GM12878 (cell line): ENCODE data around the gene MRPS18A. TPM values are rescaled to one million over a fixed set of nuclear protein-coding genes. Genes with fewer than 3 reads are reported as not detected.

ENCODE experiments used
- ATAC-seq: fragments of 200-7000 bp; cut with Tn5 transposase; 3 replicates; pipeline ENCODE4 v1.9.1; 2020; ENCODE audit warnings: mild to moderate bottlenecking, moderate library complexity
- BruUV-seq: library from RNA; stranded (reverse); fragments of 400-500 nt; replicated peaks from 2 replicates; lab custom pipeline; 2021; lab: Mats Ljungman, UMichigan
- CTCF ChIA-PET: fragments of 300-600 bp; sonication (Branson Sonifier 250); formaldehyde crosslinking; extraction: SDS; loops from one replicate; lab custom pipeline; 2021; ENCODE audit warnings: inconsistent platforms; lab: Yijun Ruan, JAX
- POLR2A ChIA-PET: fragments of 350-600 bp; formaldehyde crosslinking; extraction: SDS; loops from one replicate; lab custom pipeline; 2021; ENCODE audit warnings: inconsistent platforms; lab: Charles Lee
- RAD21 ChIA-PET: fragments of 300-600 bp; sonication (Branson Sonifier 250); formaldehyde crosslinking; loops from one replicate; lab custom pipeline; 2023; ENCODE audit warnings: antibody characterized with exemption; ENCODE audit not compliant: unreplicated experiment; lab: Charles Lee
- SMC1A ChIA-PET: fragments of 300-600 bp; sonication (Branson Sonifier 250); formaldehyde crosslinking; loops from one replicate; lab custom pipeline; 2023; ENCODE audit not compliant: unreplicated experiment, uncharacterized antibody; lab: Charles Lee
- DNase-seq: peaks from one replicate; pipeline ENCODE4 v3.0.0-alpha.2; 2011; ENCODE audit warnings: low read depth, low spot score
- FAIRE-seq: peaks from 3 replicates; lab custom pipeline; 2011; peaks lifted over from hg19 to GRCh38; lab: Jason Lieb, UNC
- H2AFZ ChIP-seq: 2 replicates; pipeline ENCODE4 v1.6.0; 2011; ENCODE audit warnings: low read depth, low read length, control low read depth; ENCODE audit not compliant: control insufficient read depth
- H3K27ac ChIP-seq: 2 replicates; pipeline ENCODE4 v1.5.1; 2011; ENCODE audit warnings: control low read depth; ENCODE audit not compliant: control insufficient read depth, insufficient read depth
- H3K27me3 ChIP-seq, 2 experiments: replicated peaks in 1 of 2; 2 replicates each; pipeline versions ENCODE4 v1.6.0 to v1.6.1; 2011; ENCODE audit warnings: low read length in 1 of 2; ENCODE audit not compliant: control insufficient read depth in 2 of 2, insufficient read depth in 2 of 2
- H3K36me3 ChIP-seq, 2 experiments: 2 replicates each; pipeline ENCODE4 v1.5.1; 2011; ENCODE audit warnings: low read length in 1 of 2; ENCODE audit not compliant: control insufficient read depth in 2 of 2, insufficient read depth in 2 of 2
- H3K4me1 ChIP-seq: 2 replicates; pipeline ENCODE4 v1.6.1; 2011; ENCODE audit warnings: mild to moderate bottlenecking, low read length, moderate library complexity, mixed read lengths; ENCODE audit not compliant: control insufficient read depth, insufficient read depth
- H3K4me2 ChIP-seq: 2 replicates; pipeline ENCODE4 v1.6.0; 2011; ENCODE audit warnings: control low read depth; ENCODE audit not compliant: control insufficient read depth, insufficient read depth
- H3K4me3 ChIP-seq: fragments of 200-600 bp; sonication (generic); 2 replicates; pipeline ENCODE4 v1.5.1; 2016
- H3K79me2 ChIP-seq: 2 replicates; pipeline ENCODE4 v1.6.0; 2011; ENCODE audit warnings: low read length; ENCODE audit not compliant: control insufficient read depth, insufficient read depth
- H3K9ac ChIP-seq: 2 replicates; pipeline ENCODE4 v1.8.0; 2011; ENCODE audit warnings: low read length, control low read depth, mixed read lengths; ENCODE audit not compliant: control insufficient read depth, insufficient read depth
- H3K9me3 ChIP-seq: replicated peaks from 3 replicates; pipeline ENCODE4 v1.5.1; 2011; ENCODE audit warnings: mild to moderate bottlenecking, low read length; ENCODE audit not compliant: control insufficient read depth, insufficient read depth
- H4K20me1 ChIP-seq: 2 replicates; pipeline ENCODE4 v1.6.0; 2011; ENCODE audit not compliant: control insufficient read depth, insufficient read depth
- BMI1 ChIP-seq: fragments of 450-650 bp; IDR thresholded peaks from 2 replicates; pipeline ENCODE4 v1.6.1; 2016; ENCODE audit warnings: mild to moderate bottlenecking, moderate library complexity, borderline replicate concordance
- CHD4 ChIP-seq: fragments of 200-600 bp; sonication (generic); IDR thresholded peaks from 2 replicates; pipeline ENCODE4 v1.6.1; 2016; ENCODE audit warnings: mild to moderate bottlenecking
- EED ChIP-seq: sonication (generic); IDR thresholded peaks from 2 replicates; pipeline ENCODE4 v1.6.1; 2016; ENCODE audit warnings: antibody characterized with exemption, low read depth
- EP300 ChIP-seq, 2 experiments: fragments of 150-350 bp in 1 of 2; IDR thresholded peaks; 2 replicates each; pipeline ENCODE4 v1.6.1; 2011 to 2012; ENCODE audit warnings: low read depth in 2 of 2, low read length in 2 of 2, borderline replicate concordance in 1 of 2, improper control_type of control experiment in 1 of 2, inconsistent platforms in 1 of 2; ENCODE audit not compliant: control insufficient read depth in 1 of 2
- HDGF ChIP-seq: fragments of 450-650 bp; IDR thresholded peaks from 2 replicates; pipeline ENCODE4 v1.6.1; 2016; ENCODE audit warnings: antibody characterized with exemption
- MEF2B ChIP-seq: fragments of 450-650 bp; IDR thresholded peaks from 2 replicates; pipeline ENCODE4 v1.6.1; 2018; ENCODE audit warnings: mild to moderate bottlenecking, moderate library complexity; ENCODE audit not compliant: partially characterized antibody, poor library complexity, severe bottlenecking
- NFYB ChIP-seq: IDR thresholded peaks from 2 replicates; pipeline ENCODE4 v1.6.1; 2011; ENCODE audit warnings: low read depth, mild to moderate bottlenecking, low read length, improper control_type of control experiment, moderate library complexity; ENCODE audit not compliant: insufficient read depth
- SMAD5 ChIP-seq: IDR thresholded peaks from 2 replicates; pipeline ENCODE4 v1.6.1; 2016; ENCODE audit warnings: antibody characterized with exemption, low read depth
- ZNF24 ChIP-seq: fragments of 450-650 bp; IDR thresholded peaks from 2 replicates; pipeline ENCODE4 v1.6.1; 2017; ENCODE audit warnings: antibody characterized with exemption, mild to moderate bottlenecking
- WGBS: methylation state at CpG from one replicate; pipeline ENCODE4 v1.1.6; 2016; ENCODE audit warnings: low lambda C conversion rate; ENCODE audit not compliant: insufficient replicate concordance, insufficient coverage; ENCODE audit errors: missing lambda C conversion rate; 5-methylcytosine and 5-hydroxymethylcytosine counted together
- in situ Hi-C: fragments of 300-500 bp; cut with MboI; formaldehyde crosslinking; loops from 9 replicates; pipeline ENCODE4 v1.14.3; 2018; ENCODE audit warnings: mixed read lengths
- intact Hi-C: fragments of 100-400 bp; cut with micrococcal nuclease; formaldehyde crosslinking; loops from one replicate; pipeline ENCODE4 v1.14.2; 2022; ENCODE audit not compliant: unreplicated experiment
- polyA plus RNA-seq, 11 experiments: library from polyadenylated mRNA; depleted of rRNA in 4 of 11; unstranded in 6 of 11; stranded (reverse) in 5 of 11; fragments of >200 nt; fragmentation: Nextera tagmentation in 4 of 11; fragmentation: Illumina TruSeq in 1 of 11; extraction: Ambion mirVana in 4 of 11; extraction: Trizol in 1 of 11; gene quantifications; 1 replicate in 1 of 11; 2 replicates in 10 of 11; pipeline versions ENCODE4 v1.2.1 to v1.2.3, GENCODE V29; 2011 to 2016; ENCODE audit warnings: inconsistent platforms in 2 of 11, missing spikeins in 2 of 11, low read depth in 1 of 11
- total RNA-seq, 4 experiments: library from RNA; depleted of rRNA in 3 of 4; stranded (reverse); fragments of >200 nt in 3 of 4; fragmentation: Illumina TruSeq in 1 of 4; extraction: Trizol in 1 of 4; gene quantifications; 2 replicates each; pipeline versions ENCODE4 v1.2.1 to v1.2.3, GENCODE V29; 2013 to 2021
- TF ChIP-seq, protein P1 (sequence below): fragments of 450-650 bp; formaldehyde crosslinking; IDR thresholded peaks from 2 replicates; pipeline ENCODE4 v1.4.0; 2020; ENCODE audit warnings: mild to moderate bottlenecking, moderate library complexity
- TF ChIP-seq, protein P2 (sequence below): fragments of 450-650 bp; IDR thresholded peaks from 2 replicates; pipeline ENCODE4 v1.6.1; 2017; ENCODE audit warnings: borderline replicate concordance
- TF ChIP-seq, protein P3 (sequence below): IDR thresholded peaks from 2 replicates; pipeline ENCODE4 v1.6.1; 2011; ENCODE audit warnings: low read depth, mild to moderate bottlenecking, low read length, moderate library complexity, borderline replicate concordance; ENCODE audit errors: extremely low read depth
- TF ChIP-seq, protein P4 (sequence below): fragments of 150-350 bp; IDR thresholded peaks from 2 replicates; pipeline ENCODE4 v1.6.1; 2014; ENCODE audit warnings: mild to moderate bottlenecking, low read depth, low read length
- TF ChIP-seq, protein P5 (sequence below): fragments of 450-650 bp; IDR thresholded peaks from 2 replicates; pipeline ENCODE4 v1.6.1; 2017; ENCODE audit warnings: low read depth, mild to moderate bottlenecking, moderate library complexity

The MRPS18A gene
- total and polyA plus RNA-seq, 10 of the 15 experiments (the other 5 are each of a cell fraction or from before 2014, with no cell fraction given): 66.3 to 158 (median 98.7) TPM

DNA sequence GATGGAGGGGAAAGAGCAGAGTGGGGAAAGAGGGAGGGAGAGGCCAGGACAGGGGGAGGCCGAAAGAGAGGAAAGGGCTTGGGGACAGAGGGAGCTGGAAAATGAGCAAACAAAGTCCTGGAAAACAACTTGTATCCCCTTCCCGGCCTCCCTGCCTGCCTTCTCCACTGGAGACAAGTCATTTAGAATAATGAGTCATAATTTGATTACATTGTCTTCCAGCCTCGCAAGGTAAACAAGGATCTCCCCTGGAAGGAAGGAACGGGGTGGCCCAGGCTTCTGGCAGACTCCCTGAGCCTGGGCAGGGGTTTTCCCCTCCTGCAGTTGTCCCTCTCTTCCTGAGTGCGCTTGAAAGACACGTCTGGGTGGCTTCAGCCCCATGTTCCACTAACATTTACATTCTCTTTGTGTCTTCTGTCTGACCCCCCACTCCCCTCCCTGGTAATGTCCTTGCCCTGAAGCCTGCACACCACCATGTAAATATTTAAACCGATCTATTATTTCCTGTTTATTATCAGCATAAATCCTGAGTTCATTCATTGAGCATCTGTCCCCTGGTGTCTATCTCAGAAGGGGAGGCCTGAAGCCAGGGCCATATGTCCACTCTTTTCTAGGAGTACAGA lies 12.1 kb upstream of the MRPS18A start:
- no peak overlapping the region for H2AFZ ChIP-seq
- TF ChIP-seq HDGF (no peak), ZNF24 (no peak), SMAD5 (no peak), BMI1 (no peak), EP300 (IDR thresholded peaks at IDR 0.05; ENCODE audit: borderline replicate concordance in 1 of 2, control insufficient read depth in 1 of 2, low read depth in 2 of 2, low read length in 2 of 2) (no peak), MEF2B (no peak), NFYB (no peak), CHD4 (no peak), EED (no peak)
- TF ChIP-seq, protein P1, sequence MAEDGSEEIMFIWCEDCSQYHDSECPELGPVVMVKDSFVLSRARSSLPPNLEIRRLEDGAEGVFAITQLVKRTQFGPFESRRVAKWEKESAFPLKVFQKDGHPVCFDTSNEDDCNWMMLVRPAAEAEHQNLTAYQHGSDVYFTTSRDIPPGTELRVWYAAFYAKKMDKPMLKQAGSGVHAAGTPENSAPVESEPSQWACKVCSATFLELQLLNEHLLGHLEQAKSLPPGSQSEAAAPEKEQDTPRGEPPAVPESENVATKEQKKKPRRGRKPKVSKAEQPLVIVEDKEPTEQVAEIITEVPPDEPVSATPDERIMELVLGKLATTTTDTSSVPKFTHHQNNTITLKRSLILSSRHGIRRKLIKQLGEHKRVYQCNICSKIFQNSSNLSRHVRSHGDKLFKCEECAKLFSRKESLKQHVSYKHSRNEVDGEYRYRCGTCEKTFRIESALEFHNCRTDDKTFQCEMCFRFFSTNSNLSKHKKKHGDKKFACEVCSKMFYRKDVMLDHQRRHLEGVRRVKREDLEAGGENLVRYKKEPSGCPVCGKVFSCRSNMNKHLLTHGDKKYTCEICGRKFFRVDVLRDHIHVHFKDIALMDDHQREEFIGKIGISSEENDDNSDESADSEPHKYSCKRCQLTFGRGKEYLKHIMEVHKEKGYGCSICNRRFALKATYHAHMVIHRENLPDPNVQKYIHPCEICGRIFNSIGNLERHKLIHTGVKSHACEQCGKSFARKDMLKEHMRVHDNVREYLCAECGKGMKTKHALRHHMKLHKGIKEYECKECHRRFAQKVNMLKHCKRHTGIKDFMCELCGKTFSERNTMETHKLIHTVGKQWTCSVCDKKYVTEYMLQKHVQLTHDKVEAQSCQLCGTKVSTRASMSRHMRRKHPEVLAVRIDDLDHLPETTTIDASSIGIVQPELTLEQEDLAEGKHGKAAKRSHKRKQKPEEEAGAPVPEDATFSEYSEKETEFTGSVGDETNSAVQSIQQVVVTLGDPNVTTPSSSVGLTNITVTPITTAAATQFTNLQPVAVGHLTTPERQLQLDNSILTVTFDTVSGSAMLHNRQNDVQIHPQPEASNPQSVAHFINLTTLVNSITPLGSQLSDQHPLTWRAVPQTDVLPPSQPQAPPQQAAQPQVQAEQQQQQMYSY: no peak
- TF ChIP-seq, protein P2, sequence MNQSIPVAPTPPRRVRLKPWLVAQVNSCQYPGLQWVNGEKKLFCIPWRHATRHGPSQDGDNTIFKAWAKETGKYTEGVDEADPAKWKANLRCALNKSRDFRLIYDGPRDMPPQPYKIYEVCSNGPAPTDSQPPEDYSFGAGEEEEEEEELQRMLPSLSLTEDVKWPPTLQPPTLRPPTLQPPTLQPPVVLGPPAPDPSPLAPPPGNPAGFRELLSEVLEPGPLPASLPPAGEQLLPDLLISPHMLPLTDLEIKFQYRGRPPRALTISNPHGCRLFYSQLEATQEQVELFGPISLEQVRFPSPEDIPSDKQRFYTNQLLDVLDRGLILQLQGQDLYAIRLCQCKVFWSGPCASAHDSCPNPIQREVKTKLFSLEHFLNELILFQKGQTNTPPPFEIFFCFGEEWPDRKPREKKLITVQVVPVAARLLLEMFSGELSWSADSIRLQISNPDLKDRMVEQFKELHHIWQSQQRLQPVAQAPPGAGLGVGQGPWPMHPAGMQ: no peak
- TF ChIP-seq, protein P3, sequence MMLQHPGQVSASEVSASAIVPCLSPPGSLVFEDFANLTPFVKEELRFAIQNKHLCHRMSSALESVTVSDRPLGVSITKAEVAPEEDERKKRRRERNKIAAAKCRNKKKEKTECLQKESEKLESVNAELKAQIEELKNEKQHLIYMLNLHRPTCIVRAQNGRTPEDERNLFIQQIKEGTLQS: no peak
- TF ChIP-seq, protein P4, sequence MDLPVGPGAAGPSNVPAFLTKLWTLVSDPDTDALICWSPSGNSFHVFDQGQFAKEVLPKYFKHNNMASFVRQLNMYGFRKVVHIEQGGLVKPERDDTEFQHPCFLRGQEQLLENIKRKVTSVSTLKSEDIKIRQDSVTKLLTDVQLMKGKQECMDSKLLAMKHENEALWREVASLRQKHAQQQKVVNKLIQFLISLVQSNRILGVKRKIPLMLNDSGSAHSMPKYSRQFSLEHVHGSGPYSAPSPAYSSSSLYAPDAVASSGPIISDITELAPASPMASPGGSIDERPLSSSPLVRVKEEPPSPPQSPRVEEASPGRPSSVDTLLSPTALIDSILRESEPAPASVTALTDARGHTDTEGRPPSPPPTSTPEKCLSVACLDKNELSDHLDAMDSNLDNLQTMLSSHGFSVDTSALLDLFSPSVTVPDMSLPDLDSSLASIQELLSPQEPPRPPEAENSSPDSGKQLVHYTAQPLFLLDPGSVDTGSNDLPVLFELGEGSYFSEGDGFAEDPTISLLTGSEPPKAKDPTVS: no peak
- TF ChIP-seq, protein P5, sequence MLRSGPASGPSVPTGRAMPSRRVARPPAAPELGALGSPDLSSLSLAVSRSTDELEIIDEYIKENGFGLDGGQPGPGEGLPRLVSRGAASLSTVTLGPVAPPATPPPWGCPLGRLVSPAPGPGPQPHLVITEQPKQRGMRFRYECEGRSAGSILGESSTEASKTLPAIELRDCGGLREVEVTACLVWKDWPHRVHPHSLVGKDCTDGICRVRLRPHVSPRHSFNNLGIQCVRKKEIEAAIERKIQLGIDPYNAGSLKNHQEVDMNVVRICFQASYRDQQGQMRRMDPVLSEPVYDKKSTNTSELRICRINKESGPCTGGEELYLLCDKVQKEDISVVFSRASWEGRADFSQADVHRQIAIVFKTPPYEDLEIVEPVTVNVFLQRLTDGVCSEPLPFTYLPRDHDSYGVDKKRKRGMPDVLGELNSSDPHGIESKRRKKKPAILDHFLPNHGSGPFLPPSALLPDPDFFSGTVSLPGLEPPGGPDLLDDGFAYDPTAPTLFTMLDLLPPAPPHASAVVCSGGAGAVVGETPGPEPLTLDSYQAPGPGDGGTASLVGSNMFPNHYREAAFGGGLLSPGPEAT: no peak

More for the DNA sequence above, 12.1 kb upstream of the MRPS18A start:
- DNase-seq (no peak), FAIRE-seq (no peak), ATAC-seq (no peak)
- H3K79me2 ChIP-seq: no peaks in the 10 kb centered on the region
- BruUV-seq: no TSS peak
- ChIA-PET CTCF (no interaction called here), RAD21 (no interaction called here), SMC1A (no interaction called here), POLR2A (no interaction called here)
- H3K27me3 ChIP-seq: no peaks in the 10 kb centered on the region
- no peak overlapping the region for H3K4me3 ChIP-seq
- no peaks in the 10 kb centered on the region for H3K36me3 ChIP-seq
- in situ Hi-C loops (no loop called here), intact Hi-C loops (no loop called here)
- H4K20me1 ChIP-seq: no peaks in the 10 kb centered on the region
- no peak overlapping the region for H3K9ac ChIP-seq
- 55% methylated on average over 7 of the region's 7 CpGs for WGBS
- H3K27ac ChIP-seq: no peak overlapping the region
- no peaks in the 10 kb centered on the region for H3K9me3 ChIP-seq
- no peak overlapping the region for H3K4me2 ChIP-seq
- H3K4me1 ChIP-seq: peaks cover 9% of the 10 kb centered on the region
